Prostate gland (tissue), 2 donors: ENCODE measurements around the gene ZDHHC4.

Source experiments
- POLR2AphosphoS5 ChIP-seq: sonication (generic); formaldehyde crosslinking; IDR thresholded peaks from one replicate; pipeline ENCODE4 v1.6.1; 2017; ENCODE audit warnings: antibody characterized with exemption
- TF ChIP-seq, protein P1 (sequence below), 4 experiments: fragments of 200-600 bp in 2 of 4; fragments of 450-650 bp in 2 of 4; sonication (generic) in 2 of 4; IDR thresholded peaks; 1 replicate in 3 of 4; 2 replicates in 1 of 4; pipeline ENCODE4 v1.5.1; 2016 to 2019; ENCODE audit warnings: antibody characterized with exemption in 4 of 4, mild to moderate bottlenecking in 2 of 4, moderate library complexity in 2 of 4

DNA sequence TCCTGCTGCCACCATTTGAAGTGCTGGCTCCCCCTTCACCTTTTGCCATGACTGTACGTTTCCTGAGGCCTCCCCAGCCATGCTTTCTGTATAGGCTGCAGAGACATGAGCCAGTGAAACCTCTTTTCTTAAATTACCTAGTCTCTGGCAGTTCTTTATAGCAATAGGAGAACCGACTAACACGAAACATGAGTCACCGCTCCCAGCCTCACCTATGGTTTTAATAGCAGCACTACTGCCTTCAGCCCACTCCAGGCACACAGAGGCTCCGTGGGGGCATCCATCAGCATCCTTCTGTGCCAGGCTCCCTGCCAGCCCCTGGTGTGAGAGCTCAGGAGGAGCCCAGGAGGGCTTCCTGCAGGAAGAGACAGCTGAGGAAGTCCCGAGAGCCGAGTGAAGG, 54.4 kb downstream of the ZDHHC4 start:
- TF ChIP-seq, protein P1, sequence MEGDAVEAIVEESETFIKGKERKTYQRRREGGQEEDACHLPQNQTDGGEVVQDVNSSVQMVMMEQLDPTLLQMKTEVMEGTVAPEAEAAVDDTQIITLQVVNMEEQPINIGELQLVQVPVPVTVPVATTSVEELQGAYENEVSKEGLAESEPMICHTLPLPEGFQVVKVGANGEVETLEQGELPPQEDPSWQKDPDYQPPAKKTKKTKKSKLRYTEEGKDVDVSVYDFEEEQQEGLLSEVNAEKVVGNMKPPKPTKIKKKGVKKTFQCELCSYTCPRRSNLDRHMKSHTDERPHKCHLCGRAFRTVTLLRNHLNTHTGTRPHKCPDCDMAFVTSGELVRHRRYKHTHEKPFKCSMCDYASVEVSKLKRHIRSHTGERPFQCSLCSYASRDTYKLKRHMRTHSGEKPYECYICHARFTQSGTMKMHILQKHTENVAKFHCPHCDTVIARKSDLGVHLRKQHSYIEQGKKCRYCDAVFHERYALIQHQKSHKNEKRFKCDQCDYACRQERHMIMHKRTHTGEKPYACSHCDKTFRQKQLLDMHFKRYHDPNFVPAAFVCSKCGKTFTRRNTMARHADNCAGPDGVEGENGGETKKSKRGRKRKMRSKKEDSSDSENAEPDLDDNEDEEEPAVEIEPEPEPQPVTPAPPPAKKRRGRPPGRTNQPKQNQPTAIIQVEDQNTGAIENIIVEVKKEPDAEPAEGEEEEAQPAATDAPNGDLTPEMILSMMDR (IDR thresholded peaks at IDR 0.05): no peak
- no peak for TF ChIP-seq POLR2AphosphoS5
